Colonic mucosa (tissue), 4 donors: ENCODE data around the gene SLC22A14. TPM values are rescaled to one million over a fixed set of nuclear protein-coding genes. Genes with fewer than 3 reads are reported as not detected.

Experiments used
- DNase-seq: peaks from one replicate; pipeline ENCODE4 v3.0.0-alpha.2; 2020
- H3K27ac ChIP-seq: fragments of 200-600 bp; one replicate; pipeline ENCODE4 v1.8.0; 2021
- H3K27me3 ChIP-seq: fragments of 200-600 bp; one replicate; pipeline ENCODE4 v1.8.0; 2021
- H3K36me3 ChIP-seq: fragments of 200-600 bp; one replicate; pipeline ENCODE4 v1.8.0; 2021
- H3K4me1 ChIP-seq: fragments of 200-600 bp; one replicate; pipeline ENCODE4 v1.8.0; 2021; ENCODE audit warnings: mild to moderate bottlenecking
- H3K4me3 ChIP-seq: fragments of 200-600 bp; one replicate; pipeline ENCODE4 v1.8.0; 2021
- H3K9ac ChIP-seq, 2 donors: one replicate each; pipeline ENCODE4 v1.7.0; 2013; ENCODE audit warnings: control low read depth in 2 of 2, low read depth in 2 of 2, low read length in 2 of 2
- H3K9me3 ChIP-seq: fragments of 200-600 bp; one replicate; pipeline ENCODE4 v1.8.0; 2021
- CTCF ChIP-seq: fragments of 200-600 bp; IDR thresholded peaks from one replicate; pipeline ENCODE4 v1.8.0; 2022; ENCODE audit warnings: antibody characterized with exemption, mild to moderate bottlenecking
- intact Hi-C: fragments of 100-400 bp; cut with DNase I; formaldehyde crosslinking; loops from one replicate; pipeline ENCODE4 v1.14.1; 2022
- total RNA-seq, 2 donors: library from RNA; stranded (reverse); fragmentation: NEBNext Ultra II Directional in 1 of 2; extraction: Animal tissue kit (Norgen Biotek cat#: 25700) in 1 of 2; gene quantifications; one replicate each; pipeline ENCODE4 v1.2.1, GENCODE V29; 2021
- donor health status: healthy.
- donor health status: DM: no; HTN: no; CAD: no.
- donor health status: DM: no; HTN: no; CAD: no.

SLC22A14 gene
- total RNA-seq, 2 donors from 2014 or later = 0.11 to 0.44 TPM

GRCh38 chr3:38311476-38311875, 29.4 kb downstream of the SLC22A14 start:
- no peak overlapping the region for H3K9ac ChIP-seq
- no peaks in the 10 kb centered on the region for H3K27me3 ChIP-seq
- no peaks in the 10 kb centered on the region for H3K9me3 ChIP-seq
- H3K36me3 ChIP-seq = no peaks in the 10 kb centered on the region
- TF ChIP-seq CTCF = no peak
- H3K27ac ChIP-seq = no peak overlapping the region
- intact Hi-C loops = no loop called here
- H3K4me1 ChIP-seq = no peaks in the 10 kb centered on the region
- no peak for DNase-seq
- no peak overlapping the region for H3K4me3 ChIP-seq

GRCh38 chr3:38311941-38312340, 29.8 kb downstream of the SLC22A14 start:
- Histone ChIP-seq H3K36me3 (no peaks in the 10 kb centered on the region), H3K9ac (no peak overlapping the region), H3K4me1 (no peaks in the 10 kb centered on the region), H3K27ac (no peak overlapping the region), H3K9me3 (no peaks in the 10 kb centered on the region), H3K27me3 (no peaks in the 10 kb centered on the region), H3K4me3 (no peak overlapping the region)
- no peak for DNase-seq
- intact Hi-C loops = no loop called here
- no peak for TF ChIP-seq CTCF

DNA sequence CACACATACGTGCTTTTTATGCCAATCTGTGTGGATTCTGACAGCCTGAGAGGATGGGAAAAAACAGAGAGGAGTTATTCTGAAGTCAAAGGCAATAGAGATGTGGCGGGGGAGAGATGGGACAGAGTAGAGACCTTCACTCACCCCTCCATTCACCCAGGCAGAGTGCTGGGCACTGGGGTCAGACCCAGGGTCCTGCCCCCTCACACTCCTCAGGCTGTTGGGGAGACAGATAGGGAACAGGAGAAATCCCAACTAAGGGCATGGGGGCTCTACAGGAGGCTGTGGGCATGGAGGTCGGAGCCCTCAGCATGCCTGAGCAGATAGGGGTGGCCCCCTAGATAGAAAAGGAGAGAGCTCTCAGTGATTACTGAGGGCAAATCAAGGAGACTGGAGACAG, 30.3 kb downstream of the SLC22A14 start:
- H3K9ac ChIP-seq = no peak overlapping the region
- no peak for TF ChIP-seq CTCF
- intact Hi-C loops = no loop called here
- DNase-seq = no peak
- H3K9me3 ChIP-seq = no peaks in the 10 kb centered on the region
- no peaks in the 10 kb centered on the region for H3K27me3 ChIP-seq
- H3K4me3 ChIP-seq = no peak overlapping the region
- no peaks in the 10 kb centered on the region for H3K36me3 ChIP-seq
- H3K4me1 ChIP-seq = no peaks in the 10 kb centered on the region
- no peak overlapping the region for H3K27ac ChIP-seq

DNA sequence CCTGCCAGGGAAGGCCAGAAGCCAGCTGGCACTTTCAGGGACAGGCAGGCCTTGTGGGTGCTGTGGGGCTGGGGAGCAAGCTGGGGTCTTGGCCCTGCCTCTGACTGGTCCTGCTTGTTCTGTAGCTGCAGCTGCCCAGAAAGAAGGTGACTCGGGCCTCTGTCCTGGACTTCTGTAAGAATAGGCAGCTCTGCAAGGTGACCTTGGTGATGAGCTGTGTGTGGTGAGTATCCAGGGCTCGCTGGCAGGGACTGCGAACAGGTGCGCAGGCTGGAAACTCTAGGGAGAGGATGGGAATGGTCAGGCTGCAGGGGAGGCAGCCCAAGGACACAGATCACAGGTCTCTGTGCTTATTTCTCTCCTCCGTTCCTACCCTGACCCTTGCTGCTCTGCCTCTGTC, 31.2 kb downstream of the SLC22A14 start:
- H3K4me3 ChIP-seq = no peak overlapping the region
- no peaks in the 10 kb centered on the region for H3K9me3 ChIP-seq
- H3K9ac ChIP-seq = no peak overlapping the region
- no peaks in the 10 kb centered on the region for H3K36me3 ChIP-seq
- no peaks in the 10 kb centered on the region for H3K27me3 ChIP-seq
- intact Hi-C loops = no loop called here
- TF ChIP-seq CTCF = no peak
- no peak overlapping the region for H3K27ac ChIP-seq
- DNase-seq = no peak
- no peaks in the 10 kb centered on the region for H3K4me1 ChIP-seq

DNA sequence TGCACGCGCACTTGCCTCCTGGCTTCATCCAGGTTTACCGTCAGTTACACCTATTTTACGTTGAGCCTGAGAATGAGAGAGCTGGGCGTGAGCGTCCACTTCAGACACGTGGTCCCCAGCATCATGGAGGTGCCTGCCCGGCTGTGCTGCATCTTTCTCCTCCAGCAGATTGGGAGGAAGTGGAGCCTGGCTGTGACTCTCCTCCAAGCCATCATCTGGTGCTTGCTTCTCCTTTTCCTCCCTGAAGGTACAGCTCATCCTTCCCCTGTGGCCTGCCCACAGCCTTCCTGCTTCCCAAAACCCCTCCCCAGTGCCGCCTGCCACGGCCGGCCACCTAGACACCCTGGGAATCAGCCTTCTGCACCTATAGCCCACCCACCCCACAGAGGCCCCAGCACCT, 31.6 kb downstream of the SLC22A14 start:
- H3K4me3 ChIP-seq = no peak overlapping the region
- no peaks in the 10 kb centered on the region for H3K9me3 ChIP-seq
- no peak for TF ChIP-seq CTCF
- no peak overlapping the region for H3K27ac ChIP-seq
- intact Hi-C loops = no loop called here
- DNase-seq = no peak
- H3K9ac ChIP-seq = no peak overlapping the region
- H3K4me1 ChIP-seq = no peaks in the 10 kb centered on the region
- H3K27me3 ChIP-seq = no peaks in the 10 kb centered on the region
- no peaks in the 10 kb centered on the region for H3K36me3 ChIP-seq
